Breast epithelium (tissue), 3 donors: Measurements from ENCODE around the gene SHISA6.

Experiments used
- POLR2A ChIP-seq: fragments of 450-650 bp; IDR thresholded peaks from one replicate; pipeline ENCODE4 v1.6.1; 2016; ENCODE audit warnings: antibody characterized with exemption, mild to moderate bottlenecking, moderate library complexity
- POLR2AphosphoS5 ChIP-seq, 3 donors: sonication (generic); formaldehyde crosslinking; IDR thresholded peaks; one replicate each; pipeline ENCODE4 v1.6.1; 2017; ENCODE audit warnings: antibody characterized with exemption in 3 of 3
- TF ChIP-seq, protein P1 (sequence below), 3 donors: fragments of 450-650 bp; IDR thresholded peaks; one replicate each; pipeline ENCODE4 v1.5.1; 2016 to 2017; ENCODE audit warnings: antibody characterized with exemption in 3 of 3, mild to moderate bottlenecking in 3 of 3, moderate library complexity in 3 of 3

DNA sequence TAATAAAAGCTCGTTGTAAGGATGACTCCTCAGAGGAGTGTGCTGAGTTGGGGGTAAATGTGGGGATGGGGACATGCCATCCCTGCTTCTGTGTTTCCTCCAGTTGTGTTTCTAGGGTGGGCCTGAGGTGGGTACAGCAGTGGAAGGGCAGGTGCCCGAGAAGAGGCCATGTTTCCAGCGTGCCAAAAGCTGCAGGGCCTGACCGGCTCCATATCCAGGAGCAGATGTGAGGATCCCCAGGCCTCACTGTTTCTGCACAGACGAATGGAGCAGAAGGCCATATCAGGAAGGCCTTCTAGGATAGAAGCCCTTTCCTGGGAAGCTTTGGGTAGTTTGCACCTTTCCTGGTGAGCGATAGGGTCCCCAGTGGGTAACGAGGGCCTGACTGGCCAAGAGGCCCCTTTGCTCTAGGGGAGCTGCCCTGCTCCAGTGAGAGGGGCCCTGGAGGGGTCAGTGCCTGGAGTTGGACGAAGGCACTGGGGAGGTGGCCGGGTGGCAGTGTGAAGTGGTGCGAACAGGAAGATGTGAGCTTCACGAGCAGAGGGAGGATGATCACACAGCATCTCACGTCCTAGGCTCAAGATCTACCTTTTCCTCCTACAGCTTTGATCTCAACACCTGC is 62.9 kb downstream of the SHISA6 start:
- TF ChIP-seq, protein P1, sequence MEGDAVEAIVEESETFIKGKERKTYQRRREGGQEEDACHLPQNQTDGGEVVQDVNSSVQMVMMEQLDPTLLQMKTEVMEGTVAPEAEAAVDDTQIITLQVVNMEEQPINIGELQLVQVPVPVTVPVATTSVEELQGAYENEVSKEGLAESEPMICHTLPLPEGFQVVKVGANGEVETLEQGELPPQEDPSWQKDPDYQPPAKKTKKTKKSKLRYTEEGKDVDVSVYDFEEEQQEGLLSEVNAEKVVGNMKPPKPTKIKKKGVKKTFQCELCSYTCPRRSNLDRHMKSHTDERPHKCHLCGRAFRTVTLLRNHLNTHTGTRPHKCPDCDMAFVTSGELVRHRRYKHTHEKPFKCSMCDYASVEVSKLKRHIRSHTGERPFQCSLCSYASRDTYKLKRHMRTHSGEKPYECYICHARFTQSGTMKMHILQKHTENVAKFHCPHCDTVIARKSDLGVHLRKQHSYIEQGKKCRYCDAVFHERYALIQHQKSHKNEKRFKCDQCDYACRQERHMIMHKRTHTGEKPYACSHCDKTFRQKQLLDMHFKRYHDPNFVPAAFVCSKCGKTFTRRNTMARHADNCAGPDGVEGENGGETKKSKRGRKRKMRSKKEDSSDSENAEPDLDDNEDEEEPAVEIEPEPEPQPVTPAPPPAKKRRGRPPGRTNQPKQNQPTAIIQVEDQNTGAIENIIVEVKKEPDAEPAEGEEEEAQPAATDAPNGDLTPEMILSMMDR (IDR thresholded peaks at IDR 0.05): no peak
- no peak for TF ChIP-seq POLR2AphosphoS5 (IDR thresholded peaks at IDR 0.05)
- no peak for TF ChIP-seq POLR2A
